MM.1S (cell line): Measurements from ENCODE around the gene SRCIN1.

Experiments
- DNase-seq: peaks from one replicate; pipeline ENCODE4 v3.0.0-alpha.2; 2015
- H2AFZ ChIP-seq: fragments of 300-600 bp; sonication (generic); 2 replicates; pipeline ENCODE4 v1.6.0; 2016; ENCODE audit warnings: antibody characterized with exemption, low read length
- H3F3A ChIP-seq: fragments of 300-600 bp; sonication (generic); 2 replicates; pipeline ENCODE4 v1.6.1; 2016; ENCODE audit warnings: mild to moderate bottlenecking, antibody characterized with exemption, low read length, moderate library complexity, mixed read lengths; ENCODE audit not compliant: insufficient read depth
- H3K27ac ChIP-seq: fragments of 300-600 bp; sonication (generic); 2 replicates; pipeline ENCODE4 v1.5.1; 2016; ENCODE audit warnings: mild to moderate bottlenecking, low read length
- H3K27me3 ChIP-seq: fragments of 300-600 bp; sonication (generic); replicated peaks from 2 replicates; pipeline ENCODE4 v1.6.0; 2016; ENCODE audit warnings: low read length; ENCODE audit not compliant: insufficient read depth
- H3K36me3 ChIP-seq: fragments of 300-600 bp; sonication (generic); replicated peaks from 2 replicates; pipeline ENCODE4 v1.6.1; 2016; ENCODE audit warnings: mild to moderate bottlenecking, low read length, mixed read lengths; ENCODE audit not compliant: insufficient read depth
- H3K4me1 ChIP-seq: fragments of 300-600 bp; sonication (generic); 2 replicates; pipeline ENCODE4 v1.6.1; 2016; ENCODE audit warnings: low read length, mixed read lengths
- H3K4me2 ChIP-seq: fragments of 300-600 bp; sonication (generic); 2 replicates; pipeline ENCODE4 v1.6.0; 2016; ENCODE audit warnings: low read depth, low read length
- H3K4me3 ChIP-seq: fragments of 300-600 bp; sonication (generic); 2 replicates; pipeline ENCODE4 v1.5.1; 2016; ENCODE audit warnings: low read length, mixed read lengths
- H3K79me2 ChIP-seq: fragments of 300-600 bp; sonication (generic); 2 replicates; pipeline ENCODE4 v1.6.1; 2016; ENCODE audit warnings: mixed run types, low read length, mixed read lengths
- H3K9ac ChIP-seq: fragments of 300-600 bp; sonication (generic); 2 replicates; pipeline ENCODE4 v1.6.1; 2016; ENCODE audit warnings: low read length, mixed read lengths
- H3K9me2 ChIP-seq: fragments of 300-600 bp; sonication (generic); replicated peaks from 2 replicates; pipeline ENCODE4 v1.6.1; 2016; ENCODE audit warnings: mild to moderate bottlenecking, low read length, mixed read lengths; ENCODE audit not compliant: insufficient read depth
- H3K9me3 ChIP-seq: fragments of 300-600 bp; sonication (generic); replicated peaks from 2 replicates; pipeline ENCODE4 v1.6.1; 2016; ENCODE audit warnings: mild to moderate bottlenecking, low read length, mixed read lengths; ENCODE audit not compliant: insufficient read depth
- H4K20me1 ChIP-seq: fragments of 300-600 bp; sonication (generic); 2 replicates; pipeline ENCODE4 v1.6.1; 2016; ENCODE audit warnings: mild to moderate bottlenecking, low read length, moderate library complexity, mixed read lengths; ENCODE audit not compliant: insufficient read depth
- CTCF ChIP-seq: fragments of 300-600 bp; sonication (generic); IDR thresholded peaks from 2 replicates; pipeline ENCODE4 v1.5.1; 2016; ENCODE audit warnings: antibody characterized with exemption, low read length, mixed read lengths
- EZH2 ChIP-seq: fragments of 300-600 bp; sonication (generic); optimal IDR thresholded peaks from 2 replicates; pipeline ENCODE3; 2017; ENCODE audit warnings: low read depth, mild to moderate bottlenecking, antibody characterized with exemption, low read length, mixed read lengths
- EZH2phosphoT487 ChIP-seq: fragments of 300-600 bp; sonication (generic); IDR thresholded peaks from 2 replicates; pipeline ENCODE4 v1.6.1; 2018; ENCODE audit warnings: antibody characterized with exemption, low read length

Gene SRCIN1

DNA sequence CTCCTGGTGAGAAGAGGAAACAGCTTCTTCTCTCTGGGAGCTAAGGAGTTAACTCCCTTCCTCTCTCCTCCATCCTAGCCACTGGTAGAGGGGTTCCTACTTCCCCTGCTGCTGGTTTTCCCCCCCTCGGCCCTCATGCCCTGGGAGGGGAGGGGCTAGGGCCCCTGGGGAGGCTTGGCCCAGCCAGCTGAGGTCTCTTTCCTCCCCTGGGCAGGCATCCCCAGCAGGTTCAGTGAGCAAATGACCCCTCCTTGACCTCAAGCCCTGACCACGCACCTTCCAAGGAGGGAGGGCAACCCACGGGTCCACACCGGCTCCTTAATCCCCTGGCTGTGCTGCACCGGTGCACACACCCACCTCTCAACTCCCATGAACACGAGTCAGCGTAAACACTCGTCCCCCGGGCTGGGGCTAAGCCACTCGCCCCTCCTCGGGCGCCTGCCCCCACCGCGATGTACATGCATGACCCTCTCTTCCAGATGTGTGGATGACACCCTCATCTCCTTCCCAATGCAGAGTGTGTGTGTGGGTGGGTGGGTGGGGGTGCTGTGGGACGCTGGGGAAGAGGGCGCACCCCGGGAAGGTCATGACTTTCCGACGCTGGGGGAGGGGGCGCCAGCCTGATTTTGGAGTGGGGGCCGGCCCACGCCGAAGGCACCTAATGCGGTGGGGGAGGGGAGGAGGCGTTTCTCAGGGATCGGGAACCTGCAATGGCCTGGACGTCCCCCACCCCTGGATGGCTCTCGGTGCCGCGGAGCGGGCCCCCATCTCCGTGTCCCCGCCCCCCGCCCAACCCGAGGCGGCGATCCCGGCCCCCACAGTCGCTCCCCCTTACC lies 33.7 kb downstream of the SRCIN1 start:
- Histone ChIP-seq H4K20me1 (no peaks in the 10 kb centered on the region; the same call in 1 of the 2 replicates), H3K9ac (no peak overlapping the region), H3F3A (no peaks in the 10 kb centered on the region), H3K4me2 (peak overlapping the region; percentile 39; the same call in 1 of the 2 replicates), H3K9me2 (no peaks in the 10 kb centered on the region), H3K4me1 (no peaks in the 10 kb centered on the region), H3K36me3 (no peaks in the 10 kb centered on the region), H3K27me3 (peaks cover 97% of the 10 kb centered on the region), H3K27ac (no peak overlapping the region), H3K79me2 (no peaks in the 10 kb centered on the region), H3K4me3 (no peak overlapping the region; the same call in 1 of the 2 replicates), H3K9me3 (no peaks in the 10 kb centered on the region), H2AFZ (no peak overlapping the region)
- DNase-seq, result no peak
- no peak for TF ChIP-seq EZH2phosphoT487
- no peak for TF ChIP-seq EZH2

DNA sequence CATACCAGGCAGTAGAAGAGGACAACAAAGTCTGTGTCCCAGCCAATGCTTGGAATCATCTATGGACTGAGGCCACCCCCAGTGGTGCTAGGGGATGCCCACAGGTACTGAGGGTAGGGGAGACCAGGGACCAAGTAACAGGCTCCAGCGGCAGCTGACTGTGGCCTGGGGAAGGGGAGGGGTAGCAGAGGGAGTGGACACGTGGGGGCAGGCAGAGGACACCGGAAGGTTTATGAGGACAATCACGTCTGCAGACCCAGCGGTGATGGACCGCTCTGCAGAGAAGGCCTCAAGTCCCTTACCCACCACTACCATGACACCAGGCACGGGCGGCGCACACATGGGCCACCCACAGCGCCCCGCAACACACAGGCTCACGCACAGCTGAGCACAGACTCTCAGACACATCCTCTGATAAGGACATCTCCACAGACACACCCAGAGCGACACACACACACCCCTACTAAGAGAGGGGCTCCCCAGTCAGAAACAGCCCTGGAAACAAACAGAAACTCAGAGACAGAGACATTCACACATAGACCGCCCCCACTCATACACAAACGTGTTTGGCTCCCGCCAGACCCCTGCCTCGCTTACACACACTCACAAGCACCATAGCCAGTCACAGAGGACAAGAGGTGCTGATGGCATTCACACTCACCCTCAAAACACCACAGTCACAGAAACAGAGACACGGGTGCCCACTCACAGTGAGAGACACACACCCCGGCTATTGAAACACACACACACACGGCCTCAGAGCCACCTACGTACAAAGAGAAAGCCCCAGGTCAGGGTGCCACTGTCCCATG lies 35.8 kb downstream of the SRCIN1 start:
- Histone ChIP-seq H3K9me2 (no peaks in the 10 kb centered on the region), H3K27ac (no peak overlapping the region), H3K79me2 (no peaks in the 10 kb centered on the region), H2AFZ (no peak overlapping the region), H3K4me1 (no peaks in the 10 kb centered on the region), H3K36me3 (no peaks in the 10 kb centered on the region), H3K4me3 (no peak overlapping the region), H3K9me3 (no peaks in the 10 kb centered on the region), H3K4me2 (no peak overlapping the region), H3F3A (no peaks in the 10 kb centered on the region), H4K20me1 (no peaks in the 10 kb centered on the region; the same call in 1 of the 2 replicates), H3K9ac (no peak overlapping the region), H3K27me3 (peaks cover 97% of the 10 kb centered on the region)
- no peak for DNase-seq
- no peak for TF ChIP-seq EZH2
- TF ChIP-seq EZH2phosphoT487, result no peak
- TF ChIP-seq CTCF, result no peak

- Histone ChIP-seq H3K4me2 (no peak overlapping the region), H3F3A (no peaks in the 10 kb centered on the region), H3K27ac (no peak overlapping the region), H3K4me1 (no peaks in the 10 kb centered on the region), H4K20me1 (no peaks in the 10 kb centered on the region; the same call in 1 of the 2 replicates), H3K9me2 (no peaks in the 10 kb centered on the region), H3K36me3 (no peaks in the 10 kb centered on the region), H3K9ac (no peak overlapping the region), H3K9me3 (no peaks in the 10 kb centered on the region), H3K79me2 (no peaks in the 10 kb centered on the region), H3K27me3 (peaks cover 95% of the 10 kb centered on the region), H3K4me3 (no peak overlapping the region), H2AFZ (no peak overlapping the region)
- no peak for TF ChIP-seq EZH2phosphoT487
- TF ChIP-seq EZH2, result no peak
- TF ChIP-seq CTCF, result no peak
- no peak for DNase-seq
Measured at GRCh38 chr17:38568845-38569510, 36.8 kb downstream of the SRCIN1 start.
